GM21723 (cell line): ENCODE data around the gene MB21D2.
"Not testable (repeated sequence)": the region's sequence is repeated elsewhere in the genome, so short reads cannot be mapped to it uniquely, and the experiment has no call there.

Source experiments
- ATAC-seq: cut with Tn5 transposase; IDR thresholded peaks from one replicate; pipeline ENCODE4 v1.9.1; 2021; ENCODE audit warnings: mild to moderate bottlenecking, moderate library complexity; ENCODE audit not compliant: unreplicated experiment

Gene MB21D2

DNA sequence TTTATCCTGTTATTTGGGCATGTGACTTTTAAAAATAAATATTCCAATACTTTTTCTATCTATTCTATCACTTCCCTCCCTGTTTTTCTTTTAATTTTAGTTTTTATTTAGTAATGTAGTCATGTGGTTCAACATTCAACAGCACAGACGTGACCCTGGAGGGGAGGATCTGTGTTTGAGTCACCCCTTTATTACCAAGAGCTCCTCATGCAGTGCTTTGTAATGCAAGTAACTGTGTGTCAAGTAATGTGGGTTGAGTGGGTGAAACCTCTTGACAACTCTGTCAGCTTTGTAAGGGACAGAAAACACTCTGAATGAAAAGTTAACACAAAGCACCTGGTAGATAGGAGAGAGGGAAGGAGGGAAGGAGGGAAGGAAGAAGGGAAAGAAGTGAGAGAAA lies 100.6 kb downstream of the MB21D2 start:
- ATAC-seq = peak; percentile 45

GRCh38 chr3:192816351-192816750 lies 101.3 kb downstream of the MB21D2 start:
- no peak for ATAC-seq

GRCh38 chr3:192812743-192813383 lies 104.8 kb downstream of the MB21D2 start:
- no peak for ATAC-seq

DNA sequence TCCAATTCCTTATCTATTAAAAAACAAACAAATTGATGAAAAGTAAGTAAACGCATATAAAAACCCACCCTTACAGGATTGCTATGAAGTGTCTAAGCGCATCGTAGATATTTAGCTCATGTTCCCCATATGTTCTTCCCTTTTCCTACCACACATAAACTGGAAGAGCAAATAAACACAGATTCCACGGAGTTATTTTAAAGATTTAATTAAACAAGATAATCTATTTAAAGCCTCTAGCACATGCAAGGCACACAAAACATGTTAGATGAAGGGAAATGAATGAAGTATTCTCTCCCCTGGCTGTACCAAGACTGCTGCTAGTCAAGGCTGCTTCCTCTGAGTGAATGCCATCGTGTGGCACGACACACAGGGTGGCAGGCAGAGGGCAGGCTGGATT lies 111.9 kb downstream of the MB21D2 start:
- ATAC-seq = no peak

GRCh38 chr3:192804502-192804901 lies 113.2 kb downstream of the MB21D2 start:
- ATAC-seq = no peak

- no peak for ATAC-seq
Observed at GRCh38 chr3:192802957-192803899, 114.4 kb downstream of the MB21D2 start.

DNA sequence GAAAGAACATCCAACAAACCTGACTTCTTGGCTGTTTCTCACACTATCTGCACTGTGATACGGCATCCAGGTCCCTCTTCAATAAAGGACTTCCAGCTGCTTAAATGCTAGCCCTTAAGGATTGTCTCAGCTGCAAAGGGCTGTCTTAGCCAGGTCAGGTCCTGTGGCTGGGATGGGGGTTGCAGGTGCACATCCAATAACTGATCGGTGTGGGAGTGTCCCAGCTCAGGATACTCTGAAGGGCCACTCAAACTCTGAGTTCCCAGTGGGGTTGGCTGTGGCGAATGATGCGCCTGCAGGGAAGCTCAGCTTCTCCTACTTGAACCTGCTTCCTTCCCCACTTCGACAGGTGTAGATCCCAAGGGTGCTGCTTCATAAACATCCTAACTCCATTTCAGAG lies 115.7 kb downstream of the MB21D2 start:
- no peak for ATAC-seq

GRCh38 chr3:192799721-192800120 lies 117.9 kb downstream of the MB21D2 start:
- ATAC-seq = no peak

DNA sequence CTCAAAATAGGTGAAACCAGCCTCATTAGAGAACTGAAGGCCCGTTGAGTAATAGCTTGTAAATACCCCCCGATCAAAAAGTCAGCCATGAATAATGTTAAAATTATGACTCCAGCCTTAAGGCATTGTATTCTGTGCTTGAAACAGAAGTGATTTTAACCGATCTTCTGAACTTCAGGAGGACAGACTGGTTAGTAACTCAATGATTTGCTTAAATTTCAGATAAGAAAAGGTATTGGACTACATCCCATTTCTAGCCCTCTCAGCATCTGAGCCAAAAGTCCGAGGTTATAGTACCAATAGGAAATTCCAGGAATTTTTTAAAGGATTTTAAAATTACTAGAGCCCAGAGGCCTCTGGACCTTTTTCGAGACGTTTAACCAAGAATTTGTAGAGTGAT lies 122.6 kb downstream of the MB21D2 start:
- ATAC-seq = no peak

DNA sequence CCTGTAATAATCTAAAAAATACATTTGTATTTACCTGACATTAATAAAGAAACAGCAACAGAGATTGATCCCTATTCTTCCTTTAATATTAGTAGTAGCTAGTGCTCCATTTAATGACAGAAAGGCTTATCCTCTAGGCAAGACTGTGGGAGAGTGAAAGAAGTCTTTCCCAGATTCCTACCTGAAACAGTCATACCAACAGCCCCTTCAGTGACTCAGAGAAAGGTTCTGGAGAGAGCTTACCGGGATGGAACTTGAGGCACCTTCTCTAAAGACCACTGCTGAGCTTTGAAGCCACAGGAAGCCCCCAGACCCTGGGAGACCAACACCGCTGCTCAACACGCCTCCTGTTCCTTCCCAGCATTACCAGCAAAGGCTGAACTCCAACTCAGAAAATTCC lies 123.4 kb downstream of the MB21D2 start:
- no peak for ATAC-seq

DNA sequence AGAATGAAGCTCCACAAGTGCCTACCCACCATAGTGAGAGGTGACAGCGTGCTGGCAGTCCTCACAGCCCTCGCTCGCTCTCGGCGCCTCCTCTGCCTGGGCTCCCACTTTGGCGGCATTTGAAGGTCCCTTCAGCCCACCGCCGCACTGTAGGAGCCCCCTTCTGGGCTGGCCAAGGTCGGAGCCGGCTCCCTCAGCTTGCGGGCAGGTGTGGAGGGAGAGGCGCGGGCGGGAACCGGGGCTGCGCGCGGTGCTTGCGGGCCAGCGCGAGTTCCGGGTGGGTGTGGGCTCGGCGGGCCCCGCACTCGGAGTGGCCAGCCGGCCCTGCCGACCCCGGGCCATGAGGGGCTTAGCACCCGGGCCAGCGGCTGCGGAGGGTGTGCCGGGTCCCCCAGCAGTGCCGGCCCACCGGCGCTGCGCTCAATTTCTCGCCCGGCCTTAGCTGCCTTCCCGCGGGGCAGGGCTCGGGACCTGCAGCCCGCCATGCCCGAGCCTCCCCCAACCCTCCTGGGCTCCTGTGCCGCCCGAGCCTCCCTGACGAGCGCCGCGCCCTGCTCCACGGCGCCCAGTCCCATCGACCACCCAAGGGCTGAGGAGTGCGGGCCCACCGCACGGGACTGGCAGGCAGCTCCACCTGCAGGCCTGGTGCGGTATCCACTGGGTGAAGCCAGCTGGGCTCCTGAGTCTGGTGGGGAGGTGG lies 128.7 kb downstream of the MB21D2 start:
- ATAC-seq = not testable (repeated sequence)

GRCh38 chr3:192778508-192778907 lies 139.1 kb downstream of the MB21D2 start:
- no peak for ATAC-seq

- not testable (repeated sequence) for ATAC-seq
Observed at GRCh38 chr3:192774341-192774740, 143.3 kb downstream of the MB21D2 start.

- ATAC-seq = no peak
Observed at GRCh38 chr3:192772240-192772894, 145.3 kb downstream of the MB21D2 start.

DNA sequence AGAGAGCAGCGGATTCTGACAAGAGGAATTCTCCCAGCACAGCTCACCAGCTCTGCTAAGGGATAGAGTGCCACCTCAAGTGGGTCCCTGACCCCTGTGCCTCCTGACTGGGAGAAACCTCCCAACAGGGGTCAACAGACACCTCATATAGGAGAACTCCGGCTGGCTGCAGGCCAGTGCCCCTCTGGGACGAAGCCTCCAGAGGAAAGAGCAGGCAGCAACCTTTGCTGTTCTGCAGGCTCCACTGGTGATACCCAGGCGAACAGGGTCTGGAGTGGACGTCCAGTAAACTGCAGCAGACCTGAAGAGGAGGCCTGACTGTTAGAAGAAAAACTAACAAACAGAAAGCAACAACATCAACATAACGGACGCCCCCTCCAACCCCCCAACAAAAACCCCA lies 159.0 kb downstream of the MB21D2 start:
- ATAC-seq = no peak

GRCh38 chr3:192751148-192751547 lies 166.5 kb downstream of the MB21D2 start:
- ATAC-seq = no peak

DNA sequence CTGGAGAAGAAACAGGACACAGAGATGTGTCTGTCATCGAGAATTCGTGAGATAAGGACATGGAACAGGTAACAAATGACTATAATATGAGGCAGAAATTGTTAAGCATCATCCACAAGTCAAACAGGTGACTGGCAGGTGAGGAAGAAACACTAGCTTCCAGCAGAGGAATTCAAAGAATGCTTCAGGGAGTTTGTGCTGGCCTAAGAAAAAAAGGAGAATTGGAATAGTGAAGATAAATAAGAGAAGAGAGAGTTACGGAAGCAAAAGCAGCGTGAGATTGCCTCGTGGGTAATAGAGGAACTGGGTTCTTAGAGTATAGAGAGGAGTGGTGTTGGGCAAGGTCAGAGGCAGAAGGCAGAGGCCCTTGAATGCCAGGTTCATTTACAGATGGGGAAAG lies 167.5 kb downstream of the MB21D2 start:
- ATAC-seq = no peak

- no peak for ATAC-seq
Observed at GRCh38 chr3:192747746-192748145, 169.9 kb downstream of the MB21D2 start.

DNA sequence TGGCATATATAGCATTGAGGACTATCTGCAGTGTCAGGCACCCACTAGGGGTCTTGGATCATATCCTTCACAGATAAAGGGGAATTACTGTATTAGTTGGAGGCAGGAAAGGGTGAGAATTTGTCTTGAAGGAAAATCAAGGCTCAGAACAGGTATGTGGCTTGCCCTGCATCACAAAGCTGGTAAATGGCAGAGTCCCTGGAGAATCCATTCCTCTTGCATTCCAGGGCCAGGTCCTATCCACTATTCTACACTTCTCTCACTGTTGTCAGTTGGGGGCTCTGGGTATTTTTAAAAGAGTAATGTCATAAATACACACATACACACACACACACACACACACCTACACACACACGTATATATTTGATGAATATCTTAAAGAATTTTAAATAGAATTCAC lies 170.5 kb downstream of the MB21D2 start:
- no peak for ATAC-seq
